ENCODE results near the gene ARID3C. TPM values are rescaled to one million over a fixed set of nuclear protein-coding genes. Genes with fewer than 3 reads are reported as not detected.

ARID3C gene
- total RNA-seq, 1 donor from 2014 or later = 0.23 TPM

DNA sequence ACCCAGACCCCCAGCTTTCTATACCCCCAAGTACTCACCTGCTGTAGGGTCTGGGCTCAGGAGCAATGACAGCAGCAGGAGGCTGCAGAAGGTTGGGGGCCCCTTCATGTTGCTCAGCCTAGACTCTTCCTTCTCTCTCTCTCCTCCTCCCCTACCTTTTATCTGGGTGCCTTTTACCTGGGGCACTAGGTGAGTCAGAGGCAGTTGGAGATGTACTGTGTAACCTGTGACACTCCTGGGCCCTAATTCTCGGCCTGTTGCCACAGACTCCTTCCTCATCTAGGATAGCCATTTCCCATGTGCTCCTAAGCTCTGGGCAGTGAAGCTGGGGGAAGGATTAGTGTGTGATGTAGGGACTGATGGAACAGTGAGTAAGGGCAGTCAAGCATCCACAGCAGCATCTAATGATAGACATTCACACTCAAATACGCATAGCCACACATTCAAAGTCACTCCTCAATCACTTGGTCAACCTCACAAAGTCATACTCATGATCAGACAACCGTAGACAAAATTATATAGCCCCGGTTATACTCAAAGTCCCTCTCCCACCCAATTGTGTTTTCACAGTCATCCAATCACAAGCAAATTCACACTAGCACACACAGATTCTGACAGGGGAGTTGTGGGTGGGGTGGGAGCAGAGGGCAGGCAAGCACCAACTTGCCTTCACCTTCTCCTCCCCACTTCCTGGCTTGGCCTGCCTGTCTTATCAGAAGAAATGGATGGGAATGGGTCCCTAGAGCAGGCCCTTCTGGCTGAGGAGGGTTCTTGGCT is 33.8 kb upstream of the ARID3C start, which contains the start of gene CCL27:
CCL27 (minus strand) TSS at position 132 of the 777 bp plus-strand sequence; CDS start at position 108, 24 bp downstream.
- H3K27ac Mint-ChIP-seq = peak within 1 kb of the TSS; percentile 80
- DNase-seq (ENCODE audit: low spot score) = no peak
- peaks cover 31% of the 10 kb centered on the region for H3K4me1 Mint-ChIP-seq (ENCODE audit: low read depth)
- no peaks in the 10 kb centered on the region for H3K27me3 Mint-ChIP-seq (ENCODE audit: insufficient read depth)
- H3K36me3 Mint-ChIP-seq (ENCODE audit: low read depth) = peaks cover 15% of the 10 kb centered on the region
- H3K9me3 Mint-ChIP-seq = no peaks in the 10 kb centered on the region
- intact Hi-C loops (cut with micrococcal nuclease) = loop anchor here (10.0 kb wide), 1 partner anchor 412 kb away; the partner anchor contains the start of genes FANCG and VCP
- H3K4me3 Mint-ChIP-seq = peak within 1 kb of the TSS; percentile 9

DNA sequence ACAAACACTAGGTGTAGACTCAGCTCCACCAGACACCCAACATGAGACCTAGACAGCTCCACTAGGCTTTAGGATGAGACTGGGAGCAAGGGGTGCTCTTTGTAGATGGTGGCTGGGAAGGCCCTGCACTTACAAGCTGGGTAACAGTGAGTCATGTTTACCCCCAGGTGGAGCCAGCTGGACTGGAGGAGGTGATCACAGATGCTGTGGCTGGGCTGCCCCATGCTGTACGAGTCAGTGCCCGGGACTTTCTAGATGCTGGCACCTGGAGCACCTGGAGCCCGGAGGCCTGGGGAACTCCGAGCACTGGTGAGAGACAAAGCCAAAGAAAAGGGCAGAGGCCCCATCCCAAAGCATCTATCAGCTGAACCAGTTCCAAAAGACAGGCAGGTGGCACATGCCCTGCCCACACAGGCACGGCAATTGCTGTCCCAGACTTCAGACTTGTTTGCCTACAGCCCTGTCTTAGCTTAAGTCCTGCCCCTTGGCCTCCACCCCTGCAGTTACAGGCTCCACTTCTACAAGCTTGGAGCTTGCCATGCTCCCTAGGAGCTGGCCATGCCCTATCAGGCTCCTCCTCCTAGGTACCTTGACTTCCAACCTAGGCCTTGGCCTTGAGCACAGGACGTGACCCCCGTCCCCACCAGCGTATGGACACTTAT is 30.9 kb upstream of the ARID3C start:
- Mint-ChIP-seq H3K4me1 (ENCODE audit: low read depth) (peaks cover 28% of the 10 kb centered on the region), H3K27ac (no peak overlapping the region), H3K36me3 (ENCODE audit: low read depth) (peaks cover 16% of the 10 kb centered on the region), H3K9me3 (no peaks in the 10 kb centered on the region), H3K27me3 (ENCODE audit: insufficient read depth) (no peaks in the 10 kb centered on the region), H3K4me3 (no peak overlapping the region)
- DNase-seq (ENCODE audit: low spot score) = no peak
- intact Hi-C loops (cut with micrococcal nuclease) = loop anchor here (10.0 kb wide), 1 partner anchor 415 kb away; the partner anchor contains the start of genes FANCG and VCP

DNA sequence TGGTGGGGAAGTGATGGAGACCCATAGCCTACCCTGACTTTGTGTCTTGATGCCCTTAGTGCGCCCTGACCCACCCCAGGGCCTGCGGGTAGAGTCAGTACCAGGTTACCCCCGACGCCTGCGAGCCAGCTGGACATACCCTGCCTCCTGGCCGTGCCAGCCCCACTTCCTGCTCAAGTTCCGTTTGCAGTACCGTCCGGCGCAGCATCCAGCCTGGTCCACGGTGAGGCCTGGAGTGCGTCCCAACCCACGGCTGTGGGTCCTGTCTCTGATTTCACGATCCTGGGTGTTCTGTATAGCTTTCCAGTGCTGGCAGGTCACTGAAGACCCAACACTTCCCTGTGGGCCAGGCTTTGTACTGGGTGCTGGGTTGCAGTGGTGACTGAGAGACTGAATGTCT is 29.6 kb upstream of the ARID3C start:
- no peak overlapping the region for H3K27ac Mint-ChIP-seq
- peaks cover 16% of the 10 kb centered on the region for H3K4me1 Mint-ChIP-seq (ENCODE audit: low read depth)
- intact Hi-C loops (cut with micrococcal nuclease) = no loop called here
- no peak overlapping the region for H3K4me3 Mint-ChIP-seq
- DNase-seq (ENCODE audit: low spot score) = no peak
- peaks cover 13% of the 10 kb centered on the region for H3K36me3 Mint-ChIP-seq (ENCODE audit: low read depth)
- no peaks in the 10 kb centered on the region for H3K27me3 Mint-ChIP-seq (ENCODE audit: insufficient read depth)
- no peaks in the 10 kb centered on the region for H3K9me3 Mint-ChIP-seq

DNA sequence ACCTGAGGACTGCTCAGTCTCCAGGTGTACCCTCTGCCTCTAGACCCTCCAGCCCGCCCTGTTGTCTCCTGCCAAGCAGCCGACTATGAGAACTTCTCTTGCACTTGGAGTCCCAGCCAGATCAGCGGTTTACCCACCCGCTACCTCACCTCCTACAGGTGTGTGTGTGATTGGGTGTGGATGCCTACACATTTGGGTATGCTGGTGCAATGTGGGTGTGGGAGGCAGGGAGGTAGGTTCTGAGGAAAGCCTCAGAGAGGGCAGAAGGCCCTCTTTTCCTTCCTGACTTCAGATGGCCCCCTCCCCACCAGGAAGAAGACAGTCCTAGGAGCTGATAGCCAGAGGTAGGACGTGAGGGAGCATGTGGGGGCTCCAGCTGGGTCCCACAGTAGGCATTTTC is 28.1 kb upstream of the ARID3C start:
- H3K4me3 Mint-ChIP-seq = no peak overlapping the region
- H3K27me3 Mint-ChIP-seq (ENCODE audit: insufficient read depth) = no peaks in the 10 kb centered on the region
- intact Hi-C loops (cut with micrococcal nuclease) = no loop called here
- peaks cover 13% of the 10 kb centered on the region for H3K4me1 Mint-ChIP-seq (ENCODE audit: low read depth)
- no peak overlapping the region for H3K27ac Mint-ChIP-seq
- DNase-seq (ENCODE audit: low spot score) = no peak
- peaks cover 14% of the 10 kb centered on the region for H3K36me3 Mint-ChIP-seq (ENCODE audit: low read depth)
- H3K9me3 Mint-ChIP-seq = no peaks in the 10 kb centered on the region

DNA sequence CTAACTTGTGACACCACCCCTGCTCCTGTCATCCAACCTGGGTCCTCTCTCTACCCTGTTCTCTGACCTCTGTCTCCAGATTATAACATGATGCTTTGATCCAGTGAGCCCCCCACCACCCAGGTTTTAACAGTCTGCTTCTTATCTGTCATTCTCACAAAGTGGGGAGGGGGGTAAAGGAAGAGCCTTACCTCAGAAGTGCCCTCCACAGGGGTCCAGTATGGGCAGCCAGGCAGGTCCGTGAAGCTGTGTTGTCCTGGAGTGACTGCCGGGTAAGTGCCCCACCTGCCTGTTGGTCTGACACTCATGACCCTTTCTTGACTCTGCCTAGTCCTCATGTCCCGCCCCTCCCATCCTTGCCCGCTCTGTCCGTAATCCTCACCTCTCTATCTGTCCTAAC is 26.5 kb upstream of the ARID3C start:
- H3K27ac Mint-ChIP-seq = no peak overlapping the region
- no peaks in the 10 kb centered on the region for H3K27me3 Mint-ChIP-seq (ENCODE audit: insufficient read depth)
- no peak overlapping the region for H3K4me3 Mint-ChIP-seq
- no peaks in the 10 kb centered on the region for H3K9me3 Mint-ChIP-seq
- peaks cover 9% of the 10 kb centered on the region for H3K36me3 Mint-ChIP-seq (ENCODE audit: low read depth)
- no peak for DNase-seq (ENCODE audit: low spot score)
- peaks cover 12% of the 10 kb centered on the region for H3K4me1 Mint-ChIP-seq (ENCODE audit: low read depth)
- intact Hi-C loops (cut with micrococcal nuclease) = no loop called here

DNA sequence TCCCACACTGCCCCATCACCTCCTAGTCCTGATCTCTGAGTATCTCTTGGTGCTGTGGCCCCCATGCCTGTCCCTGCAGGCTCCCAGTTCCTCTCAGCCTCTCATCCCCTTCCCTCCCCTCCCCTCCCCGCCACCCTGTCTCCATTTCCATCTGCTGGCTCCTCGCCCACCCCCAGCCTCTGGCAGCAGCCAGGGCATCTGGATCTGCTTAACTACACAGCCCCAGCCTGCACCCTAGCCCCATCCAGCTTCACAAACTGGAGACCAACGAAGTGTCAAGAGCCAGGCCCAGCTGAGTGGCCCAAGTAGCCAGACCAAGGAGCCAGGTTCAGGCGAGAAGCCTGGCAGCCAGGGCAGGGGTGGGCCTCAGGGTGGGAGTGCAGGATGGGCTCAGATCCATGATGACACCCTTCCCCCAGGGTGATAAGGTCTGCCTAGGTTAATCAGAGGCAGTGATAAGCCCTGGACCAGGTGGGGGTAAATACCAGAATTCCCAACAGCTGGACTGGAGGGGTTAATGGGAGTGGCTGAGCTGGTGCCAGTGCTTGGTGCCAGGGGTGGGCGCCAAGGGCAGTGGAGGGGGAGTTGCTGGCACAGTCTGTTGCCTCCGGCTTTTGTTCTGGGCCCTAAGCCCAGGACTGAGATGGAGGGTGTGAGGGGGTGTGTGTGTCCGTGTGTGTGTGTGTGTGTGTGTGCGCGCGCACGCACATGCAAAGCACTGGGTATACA is 25.6 kb upstream of the ARID3C start:
- no peaks in the 10 kb centered on the region for H3K9me3 Mint-ChIP-seq
- DNase-seq (ENCODE audit: low spot score) = no peak
- no peak overlapping the region for H3K27ac Mint-ChIP-seq
- H3K27me3 Mint-ChIP-seq (ENCODE audit: insufficient read depth) = no peaks in the 10 kb centered on the region
- H3K4me1 Mint-ChIP-seq (ENCODE audit: low read depth) = peaks cover 14% of the 10 kb centered on the region
- peaks cover 10% of the 10 kb centered on the region for H3K36me3 Mint-ChIP-seq (ENCODE audit: low read depth)
- H3K4me3 Mint-ChIP-seq = no peak overlapping the region
- intact Hi-C loops (cut with micrococcal nuclease) = no loop called here

DNA sequence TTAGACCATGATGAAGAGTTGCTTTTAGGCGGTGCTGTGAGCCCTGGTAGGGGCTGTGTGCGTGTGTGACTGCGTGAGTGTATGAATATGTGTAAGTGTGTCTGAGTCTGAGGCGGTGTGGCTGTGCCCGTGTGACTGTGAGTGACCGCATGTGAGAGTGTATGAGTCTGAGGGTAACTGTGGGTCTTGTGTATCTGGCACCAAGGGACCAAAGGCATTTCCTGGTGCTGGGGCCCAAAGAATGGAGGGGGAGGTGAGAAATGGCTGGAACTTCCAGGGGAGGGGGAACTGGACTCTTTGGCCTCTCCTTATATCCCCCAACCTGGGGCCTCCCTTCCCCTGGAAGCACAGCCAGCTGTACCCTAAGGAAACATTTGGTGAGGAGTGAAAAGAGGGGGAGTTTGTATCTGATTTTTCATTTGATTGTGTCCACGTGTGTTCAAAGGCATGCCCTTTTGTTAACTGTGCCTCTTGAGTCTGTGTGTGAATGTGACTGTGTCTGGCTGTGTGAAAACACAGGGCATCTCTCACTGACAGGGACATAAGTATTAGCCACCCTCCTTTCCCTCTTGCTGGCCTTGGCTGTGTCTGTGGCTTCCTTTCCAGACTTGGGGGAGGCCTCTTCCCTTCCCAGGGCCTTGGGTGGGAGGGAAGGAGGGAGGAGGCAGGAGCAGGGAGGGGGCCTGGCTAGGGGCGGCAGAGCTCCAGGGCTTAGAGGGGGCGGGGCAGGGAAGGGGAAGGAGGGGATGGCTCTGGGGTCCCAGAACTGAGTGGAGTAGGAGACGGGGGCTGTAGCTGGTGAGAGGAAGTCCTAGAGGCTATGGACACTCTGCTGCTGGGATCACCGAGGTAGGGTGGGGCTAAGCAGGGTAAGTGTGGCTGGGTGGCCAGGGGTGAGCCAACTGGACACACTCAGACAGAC is 24.5 kb upstream of the ARID3C start:
- peak overlapping the region; percentile 43 for H3K27ac Mint-ChIP-seq
- peaks cover 18% of the 10 kb centered on the region for H3K36me3 Mint-ChIP-seq (ENCODE audit: low read depth)
- peaks cover 22% of the 10 kb centered on the region for H3K4me1 Mint-ChIP-seq (ENCODE audit: low read depth)
- no peak overlapping the region for H3K4me3 Mint-ChIP-seq
- no peaks in the 10 kb centered on the region for H3K27me3 Mint-ChIP-seq (ENCODE audit: insufficient read depth)
- DNase-seq (ENCODE audit: low spot score) = no peak
- no peaks in the 10 kb centered on the region for H3K9me3 Mint-ChIP-seq
- intact Hi-C loops (cut with micrococcal nuclease) = no loop called here

DNA sequence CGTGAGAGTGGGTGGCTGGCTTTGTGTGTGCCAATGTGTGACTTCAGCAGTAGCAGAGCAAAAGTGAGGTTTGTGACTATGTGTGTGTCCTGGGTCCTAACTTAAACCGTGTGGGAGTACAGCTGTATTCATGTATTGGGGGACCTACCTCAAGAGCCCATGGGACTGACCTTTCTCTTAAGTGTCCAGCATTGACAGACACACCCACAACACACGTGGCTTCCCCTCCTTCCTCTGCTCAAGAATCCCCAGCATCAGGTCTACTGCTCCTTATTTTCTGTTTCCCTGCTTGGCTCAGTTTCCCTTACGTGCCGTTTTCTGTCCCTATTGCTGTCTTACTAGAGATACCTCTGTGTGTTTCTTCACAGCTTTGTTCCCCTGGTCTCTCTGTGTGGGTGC is 23.7 kb upstream of the ARID3C start:
- H3K27me3 Mint-ChIP-seq (ENCODE audit: insufficient read depth) = no peaks in the 10 kb centered on the region
- H3K4me1 Mint-ChIP-seq (ENCODE audit: low read depth) = peaks cover 30% of the 10 kb centered on the region
- H3K27ac Mint-ChIP-seq = peak overlapping the region; percentile 43
- DNase-seq (ENCODE audit: low spot score) = no peak
- peaks cover 24% of the 10 kb centered on the region for H3K36me3 Mint-ChIP-seq (ENCODE audit: low read depth)
- intact Hi-C loops (cut with micrococcal nuclease) = no loop called here
- H3K4me3 Mint-ChIP-seq = no peak overlapping the region
- no peaks in the 10 kb centered on the region for H3K9me3 Mint-ChIP-seq

DNA sequence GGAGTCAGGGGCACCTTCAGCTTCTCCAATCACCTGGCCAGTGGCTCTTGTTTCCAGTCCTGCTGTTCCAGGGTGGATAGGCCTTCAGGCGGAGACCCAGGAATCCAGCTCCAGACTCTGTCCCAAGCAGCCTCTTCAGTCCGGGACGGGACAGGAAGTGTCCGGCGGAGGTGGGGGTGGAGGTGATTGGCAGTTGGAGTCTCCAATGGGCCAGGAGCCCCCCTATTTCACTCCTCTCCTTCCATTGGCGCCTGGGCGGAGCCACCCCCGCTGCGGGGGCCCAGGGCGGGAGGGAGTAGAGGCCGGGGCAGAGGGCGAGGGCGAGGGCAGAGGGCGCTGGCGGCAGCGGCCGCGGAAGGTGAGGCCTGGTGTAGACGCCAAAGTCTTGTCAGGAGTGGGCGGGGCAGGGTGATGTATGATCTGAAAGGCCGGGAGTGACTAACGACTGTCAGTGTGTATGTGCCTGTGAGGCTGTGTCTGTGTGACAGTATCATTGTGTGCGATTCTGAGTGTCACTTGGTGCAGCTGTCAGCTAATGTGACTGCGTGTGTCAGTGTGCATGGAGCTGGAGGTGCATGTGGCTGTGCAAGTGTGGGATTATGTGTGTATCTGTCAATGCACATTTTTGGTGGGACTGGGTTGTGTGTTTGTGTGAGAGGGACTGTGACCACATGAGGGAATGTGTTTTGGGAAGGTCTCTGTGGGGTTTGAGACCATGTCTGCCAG is 23.2 kb upstream of the ARID3C start, which contains the start of gene IL11RA:
IL11RA (plus strand) TSS at position 310 of the 726 bp plus-strand sequence. CDS start 3,033 bp downstream, outside the sequence.
- no peak within 1 kb of the TSS for H3K4me3 Mint-ChIP-seq
- peak within 1 kb of the TSS; percentile 43 for H3K27ac Mint-ChIP-seq

DNA sequence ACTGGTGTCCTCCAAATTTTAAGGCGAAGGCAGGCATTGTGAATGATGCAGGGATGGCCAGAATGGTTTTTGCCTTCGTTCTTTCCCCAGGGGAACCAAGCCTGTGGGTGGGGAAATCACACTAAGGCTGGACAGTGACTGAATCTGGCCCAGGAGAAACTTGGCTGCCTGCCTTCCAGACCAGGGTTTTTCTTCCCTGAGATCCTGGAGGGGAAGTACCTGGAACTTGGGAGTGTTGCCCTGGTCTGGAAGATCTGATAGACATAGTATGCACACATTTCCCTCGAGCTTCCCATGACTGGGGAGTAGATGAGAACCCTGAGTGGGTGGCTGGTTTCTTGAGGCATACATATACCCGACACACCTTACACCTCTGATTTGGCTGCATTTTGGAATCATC is 22.5 kb upstream of the ARID3C start:
- H3K27ac Mint-ChIP-seq = no peak overlapping the region

More for the DNA sequence above, 23.2 kb upstream of the ARID3C start, which contains the start of gene IL11RA:
- H3K9me3 Mint-ChIP-seq = no peaks in the 10 kb centered on the region
- DNase-seq (ENCODE audit: low spot score) = no peak
- no peaks in the 10 kb centered on the region for H3K27me3 Mint-ChIP-seq (ENCODE audit: insufficient read depth)
- H3K36me3 Mint-ChIP-seq (ENCODE audit: low read depth) = peaks cover 24% of the 10 kb centered on the region
- H3K4me1 Mint-ChIP-seq (ENCODE audit: low read depth) = peaks cover 36% of the 10 kb centered on the region
- intact Hi-C loops (cut with micrococcal nuclease) = no loop called here

DNA sequence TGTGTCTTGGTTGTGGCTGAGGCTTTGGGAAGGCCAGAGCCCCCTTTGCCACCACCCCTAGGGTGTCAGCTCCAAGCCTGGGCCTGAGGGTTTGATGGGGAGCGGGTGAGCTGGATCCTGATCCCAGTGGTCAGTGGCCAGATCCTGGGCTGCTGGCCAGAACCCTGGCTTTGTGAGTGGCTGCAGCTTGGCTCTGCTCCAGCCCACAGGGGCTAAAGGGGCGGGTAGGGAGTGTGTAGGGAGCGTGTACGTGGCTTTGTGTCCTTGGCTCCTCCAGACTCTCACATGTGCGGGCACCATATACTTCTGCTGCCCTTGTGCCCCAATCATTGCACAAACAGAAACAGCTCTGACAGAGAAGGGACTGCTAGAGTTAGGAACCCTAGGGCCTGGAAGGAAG is 21.9 kb upstream of the ARID3C start:
- intact Hi-C loops (cut with micrococcal nuclease) = no loop called here
- H3K27ac Mint-ChIP-seq = no peak overlapping the region
- H3K36me3 Mint-ChIP-seq (ENCODE audit: low read depth) = peaks cover 23% of the 10 kb centered on the region
- DNase-seq (ENCODE audit: low spot score) = no peak
- no peaks in the 10 kb centered on the region for H3K27me3 Mint-ChIP-seq (ENCODE audit: insufficient read depth)
- no peak overlapping the region for H3K4me3 Mint-ChIP-seq
- H3K4me1 Mint-ChIP-seq (ENCODE audit: low read depth) = peaks cover 43% of the 10 kb centered on the region
- H3K9me3 Mint-ChIP-seq = no peaks in the 10 kb centered on the region

More for the DNA sequence above, 22.5 kb upstream of the ARID3C start:
- intact Hi-C loops (cut with micrococcal nuclease) = no loop called here
- H3K36me3 Mint-ChIP-seq (ENCODE audit: low read depth) = peaks cover 24% of the 10 kb centered on the region
- H3K4me3 Mint-ChIP-seq = no peak overlapping the region
- peaks cover 38% of the 10 kb centered on the region for H3K4me1 Mint-ChIP-seq (ENCODE audit: low read depth)
- no peaks in the 10 kb centered on the region for H3K27me3 Mint-ChIP-seq (ENCODE audit: insufficient read depth)
- DNase-seq (ENCODE audit: low spot score) = no peak
- H3K9me3 Mint-ChIP-seq = no peaks in the 10 kb centered on the region

All from activated T-helper 1 cell treated with anti-CD3 and anti-CD28 coated beads, Interleukin-12 subunit alpha, Interleukin-12 subunit beta, Interleukin-2, Interleukin-4 antibody, amounts not matched to agents 30 ng/mL and 10 ng/mL and 1 ng/mL, durations not matched to agents 14 hours and 24 hours and 36 hours (primary cell).